ENCODE results near the gene LEF1. TPM values are rescaled to one million over a fixed set of nuclear protein-coding genes. Genes with fewer than 3 reads are reported as not detected.

LEF1 gene
- total and polyA plus RNA-seq, 4 donors: 0.15 to 19.1 (median 3.1) TPM

DNA sequence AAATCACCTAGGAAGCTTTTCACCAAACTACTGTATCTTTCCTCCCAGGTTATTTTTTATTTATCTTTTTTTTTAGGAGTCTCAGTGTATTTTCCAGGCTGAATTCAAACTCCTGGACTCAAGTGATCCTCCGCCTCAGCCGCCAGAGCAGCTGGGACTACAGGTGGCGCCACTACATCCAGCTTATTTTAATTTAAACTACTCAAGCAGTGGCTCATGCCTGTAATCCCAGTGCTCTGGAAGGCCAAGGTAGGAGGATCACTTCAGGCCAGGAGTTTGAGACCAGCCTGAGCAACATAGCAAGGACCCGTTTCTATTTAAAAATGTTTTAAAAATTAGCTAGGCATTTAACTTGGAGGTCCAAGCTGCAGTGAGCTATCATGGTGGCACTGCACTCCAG, 37.8 kb downstream of the LEF1 start:
- H3K4me1 ChIP-seq (ENCODE audit: control insufficient read depth in 1 of 2, insufficient read depth in 2 of 2, low read length in 2 of 2): no peaks in the 10 kb centered on the region
- H3K36me3 ChIP-seq (ENCODE audit: control insufficient read depth in 1 of 2, insufficient read depth in 2 of 2, low read length in 1 of 2): no peaks in the 10 kb centered on the region
- H3K27me3 ChIP-seq (ENCODE audit: control insufficient read depth in 1 of 2, insufficient read depth in 2 of 2, low read length in 1 of 2): no peaks in the 10 kb centered on the region
- 91 to 95% methylated on average over 4 of the region's 4 CpGs for WGBS, 2 donors
- no peak overlapping the region for H3K27ac ChIP-seq (ENCODE audit: low read depth in 1 of 2, low read length in 2 of 2)
- DNase-seq (no peak), ATAC-seq (ENCODE audit: low FRiP score) (no peak)
- H3K9me3 ChIP-seq (ENCODE audit: control insufficient read depth, low read length): no peaks in the 10 kb centered on the region
- no peak overlapping the region for H3K4me3 ChIP-seq (ENCODE audit: low read length in 2 of 2)
- intact Hi-C loops (cut with DNase I): no loop called here

GRCh38 chr4:108129196-108129595, 39.5 kb downstream of the LEF1 start:
- Histone ChIP-seq H3K4me1 (ENCODE audit: control insufficient read depth in 1 of 2, insufficient read depth in 2 of 2, low read length in 2 of 2) (no peaks in the 10 kb centered on the region), H3K27me3 (ENCODE audit: control insufficient read depth in 1 of 2, insufficient read depth in 2 of 2, low read length in 1 of 2) (no peaks in the 10 kb centered on the region), H3K4me3 (ENCODE audit: low read length in 2 of 2) (no peak overlapping the region), H3K36me3 (ENCODE audit: control insufficient read depth in 1 of 2, insufficient read depth in 2 of 2, low read length in 1 of 2) (no peaks in the 10 kb centered on the region), H3K9me3 (ENCODE audit: control insufficient read depth, low read length) (no peaks in the 10 kb centered on the region), H3K27ac (ENCODE audit: low read depth in 1 of 2, low read length in 2 of 2) (no peak overlapping the region)
- intact Hi-C loops (cut with DNase I): no loop called here
- DNase-seq: no peak
- ATAC-seq (ENCODE audit: low FRiP score): no peak

GRCh38 chr4:108126806-108127205, 41.9 kb downstream of the LEF1 start:
- 92 to 93% methylated on average over 3 of the region's 3 CpGs for WGBS, 2 donors
- DNase-seq (no peak), ATAC-seq (ENCODE audit: low FRiP score) (no peak)
- no peaks in the 10 kb centered on the region for H3K9me3 ChIP-seq (ENCODE audit: control insufficient read depth, low read length)
- no peaks in the 10 kb centered on the region for H3K4me1 ChIP-seq (ENCODE audit: control insufficient read depth in 1 of 2, insufficient read depth in 2 of 2, low read length in 2 of 2)
- no peaks in the 10 kb centered on the region for H3K36me3 ChIP-seq (ENCODE audit: control insufficient read depth in 1 of 2, insufficient read depth in 2 of 2, low read length in 1 of 2)
- intact Hi-C loops (cut with DNase I): no loop called here
- H3K27me3 ChIP-seq (ENCODE audit: control insufficient read depth in 1 of 2, insufficient read depth in 2 of 2, low read length in 1 of 2): no peaks in the 10 kb centered on the region
- H3K27ac ChIP-seq (ENCODE audit: low read depth in 1 of 2, low read length in 2 of 2): no peak overlapping the region
- H3K4me3 ChIP-seq (ENCODE audit: low read length in 2 of 2): no peak overlapping the region

- no peak for ATAC-seq (ENCODE audit: low FRiP score)
- DNase-seq: no peak
- Histone ChIP-seq H3K4me3 (ENCODE audit: low read length in 2 of 2) (no peak overlapping the region), H3K4me1 (ENCODE audit: control insufficient read depth in 1 of 2, insufficient read depth in 2 of 2, low read length in 2 of 2) (no peaks in the 10 kb centered on the region), H3K27me3 (ENCODE audit: control insufficient read depth in 1 of 2, insufficient read depth in 2 of 2, low read length in 1 of 2) (no peaks in the 10 kb centered on the region), H3K36me3 (ENCODE audit: control insufficient read depth in 1 of 2, insufficient read depth in 2 of 2, low read length in 1 of 2) (no peaks in the 10 kb centered on the region), H3K9me3 (ENCODE audit: control insufficient read depth, low read length) (no peaks in the 10 kb centered on the region), H3K27ac (ENCODE audit: low read depth in 1 of 2, low read length in 2 of 2) (no peak overlapping the region)
- 83% methylated on average over 2 of the region's 2 CpGs for WGBS, 2 donors
- intact Hi-C loops (cut with DNase I): no loop called here
These were observed 47.9 kb downstream of the LEF1 start for GRCh38 chr4:108120789-108121188.

GRCh38 chr4:108119199-108119800, 49.4 kb downstream of the LEF1 start:
- H3K4me3 ChIP-seq (ENCODE audit: low read length in 2 of 2): no peak overlapping the region
- no peaks in the 10 kb centered on the region for H3K36me3 ChIP-seq (ENCODE audit: control insufficient read depth in 1 of 2, insufficient read depth in 2 of 2, low read length in 1 of 2)
- H3K27ac ChIP-seq (ENCODE audit: low read depth in 1 of 2, low read length in 2 of 2): no peak overlapping the region
- intact Hi-C loops (cut with DNase I): no loop called here
- WGBS, 2 donors: 93 to 96% methylated on average over 2 of the region's 2 CpGs
- H3K9me3 ChIP-seq (ENCODE audit: control insufficient read depth, low read length): no peaks in the 10 kb centered on the region
- DNase-seq: no peak
- no peaks in the 10 kb centered on the region for H3K4me1 ChIP-seq (ENCODE audit: control insufficient read depth in 1 of 2, insufficient read depth in 2 of 2, low read length in 2 of 2)
- ATAC-seq (ENCODE audit: low FRiP score): no peak
- H3K27me3 ChIP-seq (ENCODE audit: control insufficient read depth in 1 of 2, insufficient read depth in 2 of 2, low read length in 1 of 2): no peaks in the 10 kb centered on the region

DNA sequence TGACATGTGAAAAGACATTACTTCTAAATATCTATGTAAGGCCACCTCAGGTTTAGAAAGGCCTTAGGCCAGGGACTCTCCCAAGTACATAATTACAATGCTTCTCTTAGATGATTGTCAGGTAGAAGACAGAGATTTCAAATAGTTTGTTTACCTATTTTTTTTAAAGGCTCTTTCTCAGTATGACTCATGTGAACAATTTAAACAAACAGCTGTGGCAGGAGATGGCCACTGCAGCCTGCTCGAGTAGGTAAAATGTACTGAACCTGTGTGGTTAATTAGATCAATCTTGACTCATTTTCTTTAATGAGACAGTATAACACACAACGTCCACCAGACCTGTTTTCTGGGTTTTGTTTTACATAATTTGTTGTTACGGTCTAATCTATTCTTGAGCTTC, 50.2 kb downstream of the LEF1 start:
- Histone ChIP-seq H3K9me3 (ENCODE audit: control insufficient read depth, low read length) (no peaks in the 10 kb centered on the region), H3K4me1 (ENCODE audit: control insufficient read depth in 1 of 2, insufficient read depth in 2 of 2, low read length in 2 of 2) (no peaks in the 10 kb centered on the region), H3K27me3 (ENCODE audit: control insufficient read depth in 1 of 2, insufficient read depth in 2 of 2, low read length in 1 of 2) (no peaks in the 10 kb centered on the region), H3K27ac (ENCODE audit: low read depth in 1 of 2, low read length in 2 of 2) (no peak overlapping the region), H3K36me3 (ENCODE audit: control insufficient read depth in 1 of 2, insufficient read depth in 2 of 2, low read length in 1 of 2) (no peaks in the 10 kb centered on the region), H3K4me3 (ENCODE audit: low read length in 2 of 2) (no peak overlapping the region)
- ATAC-seq (ENCODE audit: low FRiP score) (no peak), DNase-seq (no peak)
- WGBS, 2 donors: 79 to 85% methylated on average over 3 of the region's 3 CpGs
- intact Hi-C loops (cut with DNase I): no loop called here

DNA sequence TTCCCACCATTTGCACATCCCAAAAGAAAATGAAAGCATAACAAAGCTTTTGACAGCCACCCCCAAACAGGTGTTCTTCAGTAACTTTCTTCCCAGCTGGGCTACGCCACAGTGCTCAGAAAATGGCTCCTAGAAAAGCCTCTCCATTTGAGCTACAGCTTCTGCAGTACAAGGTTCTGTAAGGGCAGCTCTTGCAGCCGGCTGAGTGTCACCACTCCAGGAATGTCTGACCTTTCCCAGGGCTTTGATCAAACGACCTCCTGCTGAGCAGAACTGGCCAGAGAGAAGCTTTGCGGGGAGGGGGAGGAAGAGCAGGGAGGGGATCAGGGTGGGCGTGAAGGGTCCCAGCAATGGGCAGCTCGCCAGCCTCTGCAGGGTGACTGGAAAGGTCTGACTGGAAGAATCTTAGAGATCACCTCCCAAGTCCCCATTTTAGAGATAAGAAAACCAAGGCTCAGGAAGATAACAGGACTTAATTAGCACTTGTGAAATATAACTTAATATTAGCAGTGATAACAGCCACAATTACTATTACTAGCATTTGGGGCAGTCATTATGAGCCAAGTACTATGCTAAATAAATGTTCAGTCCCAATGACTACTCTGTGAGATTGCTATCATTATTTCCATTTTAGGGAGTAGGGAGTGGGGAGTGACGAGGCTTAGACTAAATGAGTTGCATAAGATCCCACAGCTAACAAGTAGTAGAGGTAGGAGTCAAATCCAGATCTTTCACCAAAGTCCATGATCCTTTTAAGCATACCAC, 51.1 kb downstream of the LEF1 start:
- Histone ChIP-seq H3K36me3 (ENCODE audit: control insufficient read depth in 1 of 2, insufficient read depth in 2 of 2, low read length in 1 of 2) (no peaks in the 10 kb centered on the region), H3K9me3 (ENCODE audit: control insufficient read depth, low read length) (no peaks in the 10 kb centered on the region), H3K27ac (ENCODE audit: low read depth in 1 of 2, low read length in 2 of 2) (no peak overlapping the region), H3K4me3 (ENCODE audit: low read length in 2 of 2) (no peak overlapping the region), H3K27me3 (ENCODE audit: control insufficient read depth in 1 of 2, insufficient read depth in 2 of 2, low read length in 1 of 2) (no peaks in the 10 kb centered on the region), H3K4me1 (ENCODE audit: control insufficient read depth in 1 of 2, insufficient read depth in 2 of 2, low read length in 2 of 2) (no peaks in the 10 kb centered on the region)
- WGBS, 2 donors: 55 to 59% methylated on average over 7 of the region's 7 CpGs
- ATAC-seq (ENCODE audit: low FRiP score) (no peak), DNase-seq (no peak)
- intact Hi-C loops (cut with DNase I): no loop called here

DNA sequence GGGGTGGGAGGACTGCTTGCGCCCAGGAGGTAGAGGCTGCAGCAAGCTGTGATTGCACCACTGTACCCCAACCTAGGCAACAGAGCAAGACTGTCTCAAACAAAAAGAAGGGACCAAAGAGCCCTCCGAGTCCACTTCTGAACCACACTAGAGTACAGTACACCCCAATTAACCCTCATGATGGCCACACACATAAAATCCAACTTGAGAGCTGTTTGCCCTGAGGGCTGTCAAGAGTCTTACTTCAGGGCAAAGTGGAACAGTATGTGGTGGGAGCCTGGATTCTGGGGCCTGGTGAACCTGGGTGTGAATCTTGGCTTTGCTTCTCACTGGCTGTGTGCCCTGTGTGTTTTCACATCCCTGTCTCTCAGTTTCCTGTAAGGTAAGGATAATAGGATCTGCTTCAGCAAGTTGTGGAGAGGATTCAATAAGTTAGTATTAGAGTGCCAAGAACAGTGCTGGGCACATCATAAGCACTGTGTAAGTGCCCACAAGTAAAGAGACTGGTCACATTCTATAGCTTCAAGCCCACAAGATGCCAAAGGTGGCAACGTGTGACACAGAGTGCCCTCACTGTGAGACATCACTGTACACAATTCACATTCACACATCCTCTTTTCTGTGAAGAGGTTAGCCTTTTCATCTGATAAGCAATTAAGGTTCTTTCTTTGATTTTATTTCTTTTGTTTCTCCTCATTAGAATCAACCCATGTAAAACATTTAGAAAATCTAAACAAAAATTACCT, 52.1 kb downstream of the LEF1 start:
- peak; percentile 51 for ATAC-seq (ENCODE audit: low FRiP score)
- no peak for DNase-seq

GRCh38 chr4:108115168-108115526, 53.6 kb downstream of the LEF1 start:
- Histone ChIP-seq H3K9me3 (ENCODE audit: control insufficient read depth, low read length) (no peaks in the 10 kb centered on the region), H3K36me3 (ENCODE audit: control insufficient read depth in 1 of 2, insufficient read depth in 2 of 2, low read length in 1 of 2) (no peaks in the 10 kb centered on the region), H3K4me3 (ENCODE audit: low read length in 2 of 2) (no peak overlapping the region), H3K27me3 (ENCODE audit: control insufficient read depth in 1 of 2, insufficient read depth in 2 of 2, low read length in 1 of 2) (peaks cover 0 to 2% of the 10 kb centered on the region in 2 donors), H3K4me1 (ENCODE audit: control insufficient read depth in 1 of 2, insufficient read depth in 2 of 2, low read length in 2 of 2) (no peaks in the 10 kb centered on the region), H3K27ac (ENCODE audit: low read depth in 1 of 2, low read length in 2 of 2) (no peak overlapping the region)
- 96 to 98% methylated on average over 2 of the region's 2 CpGs for WGBS, 2 donors
- no peak for DNase-seq
- intact Hi-C loops (cut with DNase I): no loop called here
- no peak for ATAC-seq (ENCODE audit: low FRiP score)

More for the DNA sequence above, 52.1 kb downstream of the LEF1 start:
- no peak overlapping the region for H3K4me3 ChIP-seq (ENCODE audit: low read length in 2 of 2)
- H3K27me3 ChIP-seq (ENCODE audit: control insufficient read depth in 1 of 2, insufficient read depth in 2 of 2, low read length in 1 of 2): peaks cover 0 to 2% of the 10 kb centered on the region in 2 donors
- H3K4me1 ChIP-seq (ENCODE audit: control insufficient read depth in 1 of 2, insufficient read depth in 2 of 2, low read length in 2 of 2): no peaks in the 10 kb centered on the region
- H3K27ac ChIP-seq (ENCODE audit: low read depth in 1 of 2, low read length in 2 of 2): no peak overlapping the region
- H3K36me3 ChIP-seq (ENCODE audit: control insufficient read depth in 1 of 2, insufficient read depth in 2 of 2, low read length in 1 of 2): no peaks in the 10 kb centered on the region
- H3K9me3 ChIP-seq (ENCODE audit: control insufficient read depth, low read length): no peaks in the 10 kb centered on the region
- intact Hi-C loops (cut with DNase I): no loop called here
- WGBS, 2 donors: 88 to 90% methylated on average over 3 of the region's 3 CpGs
